NCI-H82 treated with DMSO at 0.1 percent for 48 hours (cell line): ENCODE data around the gene RTL3.
"Not testable (repeated sequence)": the region's sequence is repeated elsewhere in the genome, so short reads cannot be mapped to it uniquely, and the experiment has no call there.

Source experiments
- DNase-seq: peaks from one replicate; lab custom pipeline; 2025; ENCODE audit not compliant: unreplicated experiment; lab: John Stamatoyannopoulos, UW

The RTL3 gene

GRCh38 chrX:78658845-78659744 is at the start of gene RTL3:
TSS of gene RTL3 (minus strand) at chrX:78659328. CDS start at chrX:78658420, 908 bp downstream.
- no peak for DNase-seq

- DNase-seq, result no peak
Measured at GRCh38 chrX:78708816-78709215, 49.7 kb upstream of the RTL3 start.

GRCh38 chrX:78708262-78708661 is 49.1 kb upstream of the RTL3 start:
- DNase-seq, result peak; percentile 11

- no peak for DNase-seq
Measured at GRCh38 chrX:78706071-78706470, 46.9 kb upstream of the RTL3 start.

- no peak for DNase-seq
Measured at GRCh38 chrX:78693536-78693935, 34.4 kb upstream of the RTL3 start.

GRCh38 chrX:78693012-78693411 is 33.9 kb upstream of the RTL3 start:
- DNase-seq, result no peak

- DNase-seq, result no peak
Measured at GRCh38 chrX:78687586-78687985, 28.5 kb upstream of the RTL3 start.

- no peak for DNase-seq
Measured at GRCh38 chrX:78673246-78673645, 14.1 kb upstream of the RTL3 start.

- no peak for DNase-seq
Measured at GRCh38 chrX:78665342-78665741, 6.2 kb upstream of the RTL3 start.

- no peak for DNase-seq
Measured at GRCh38 chrX:78661836-78662235, 2.7 kb upstream of the RTL3 start.

- DNase-seq, result no peak
Measured at GRCh38 chrX:78659955-78660354, 827 bp upstream of the RTL3 start.

GRCh38 chrX:78658414-78658813 is 714 bp downstream of the RTL3 start:
- no peak for DNase-seq

- DNase-seq, result no peak
Measured at GRCh38 chrX:78655642-78656041, 3.5 kb downstream of the RTL3 start.

- DNase-seq, result no peak
Measured at GRCh38 chrX:78653118-78653822, 5.9 kb downstream of the RTL3 start.

- no peak for DNase-seq
Measured at GRCh38 chrX:78650906-78651437, 8.2 kb downstream of the RTL3 start.

- DNase-seq, result no peak
Measured at GRCh38 chrX:78643874-78644273, 15.3 kb downstream of the RTL3 start.

- DNase-seq, result no peak
Measured at GRCh38 chrX:78643096-78643495, 16.0 kb downstream of the RTL3 start.

- not testable (repeated sequence) for DNase-seq
Measured at GRCh38 chrX:78636096-78636495, 23.0 kb downstream of the RTL3 start.

- DNase-seq, result no peak
Measured at GRCh38 chrX:78624962-78625909, 33.9 kb downstream of the RTL3 start.

- no peak for DNase-seq
Measured at GRCh38 chrX:78624426-78624825, 34.7 kb downstream of the RTL3 start.

- DNase-seq, result no peak
Measured at GRCh38 chrX:78622831-78623230, 36.3 kb downstream of the RTL3 start.
